Measurements from ENCODE around the gene DMRTC2. TPM values are rescaled to one million over a fixed set of nuclear protein-coding genes. Genes with fewer than 3 reads are reported as not detected.

The DMRTC2 gene
- total RNA-seq, 1 experiment from 2014 or later: not detected

- TF ChIP-seq, protein P1, sequence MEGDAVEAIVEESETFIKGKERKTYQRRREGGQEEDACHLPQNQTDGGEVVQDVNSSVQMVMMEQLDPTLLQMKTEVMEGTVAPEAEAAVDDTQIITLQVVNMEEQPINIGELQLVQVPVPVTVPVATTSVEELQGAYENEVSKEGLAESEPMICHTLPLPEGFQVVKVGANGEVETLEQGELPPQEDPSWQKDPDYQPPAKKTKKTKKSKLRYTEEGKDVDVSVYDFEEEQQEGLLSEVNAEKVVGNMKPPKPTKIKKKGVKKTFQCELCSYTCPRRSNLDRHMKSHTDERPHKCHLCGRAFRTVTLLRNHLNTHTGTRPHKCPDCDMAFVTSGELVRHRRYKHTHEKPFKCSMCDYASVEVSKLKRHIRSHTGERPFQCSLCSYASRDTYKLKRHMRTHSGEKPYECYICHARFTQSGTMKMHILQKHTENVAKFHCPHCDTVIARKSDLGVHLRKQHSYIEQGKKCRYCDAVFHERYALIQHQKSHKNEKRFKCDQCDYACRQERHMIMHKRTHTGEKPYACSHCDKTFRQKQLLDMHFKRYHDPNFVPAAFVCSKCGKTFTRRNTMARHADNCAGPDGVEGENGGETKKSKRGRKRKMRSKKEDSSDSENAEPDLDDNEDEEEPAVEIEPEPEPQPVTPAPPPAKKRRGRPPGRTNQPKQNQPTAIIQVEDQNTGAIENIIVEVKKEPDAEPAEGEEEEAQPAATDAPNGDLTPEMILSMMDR (IDR thresholded peaks at IDR 0.05 in 2 of 3, conservative IDR thresholded peaks at IDR 0.05 in 1 of 3; ENCODE audit: borderline replicate concordance in 1 of 3, insufficient read depth in 1 of 3, low read depth in 2 of 3, low read length in 2 of 3): no peak
- TF ChIP-seq JUND (IDR thresholded peaks at IDR 0.05): peak; percentile 42; the same call in 1 of the 2 replicates
- peak; percentile 34; the same call in 1 of the 2 replicates for TF ChIP-seq SIN3A (IDR thresholded peaks at IDR 0.05; ENCODE audit: low read depth)
- TF ChIP-seq, protein P2, sequence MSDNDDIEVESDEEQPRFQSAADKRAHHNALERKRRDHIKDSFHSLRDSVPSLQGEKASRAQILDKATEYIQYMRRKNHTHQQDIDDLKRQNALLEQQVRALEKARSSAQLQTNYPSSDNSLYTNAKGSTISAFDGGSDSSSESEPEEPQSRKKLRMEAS (IDR thresholded peaks at IDR 0.05): no peak
- no peak for TF ChIP-seq SP1 (IDR thresholded peaks at IDR 0.05; ENCODE audit: low read depth)
These were observed 26.9 kb downstream of the DMRTC2 start (continued) for GRCh38 chr19:41871573-41872383.

- Histone ChIP-seq H3K9me2 (ENCODE audit: insufficient read depth) (no peaks in the 10 kb centered on the region), H3K4me1 (ENCODE audit: control insufficient read depth in 1 of 2, insufficient read depth in 2 of 2, low read length in 2 of 2) (peaks cover 0 to 34% of the 10 kb centered on the region in 2 experiments; a peak in 2 of 4 replicates), H3K9ac (ENCODE audit: low read length) (no peak overlapping the region; the same call in 1 of the 2 replicates), H2AFZ (ENCODE audit: low read depth, low read length, poor library complexity, severe bottlenecking) (no peak overlapping the region), H3K79me2 (ENCODE audit: insufficient read depth, low read length) (peaks cover 27% of the 10 kb centered on the region), H3K4me3 (replicated peaks in 1 of 2; ENCODE audit: low read depth in 1 of 2, low read length in 2 of 2) (no peak overlapping the region), H3K27me3 (ENCODE audit: insufficient read depth, low read length) (no peaks in the 10 kb centered on the region), H4K20me1 (ENCODE audit: insufficient read depth) (peaks cover 38% of the 10 kb centered on the region; the same call in 1 of the 2 replicates), H3K9me3 (ENCODE audit: control insufficient read depth in 1 of 2, insufficient read depth in 1 of 2, low read depth in 1 of 2, low read length in 2 of 2) (no peaks in the 10 kb centered on the region), H3K36me3 (ENCODE audit: control insufficient read depth in 1 of 2, insufficient read depth in 2 of 2, low read length in 2 of 2) (peaks cover 30 to 43% of the 10 kb centered on the region in 2 experiments), H3K4me2 (ENCODE audit: low read length) (no peak overlapping the region), H3K27ac (ENCODE audit: low read depth, low read length) (peak overlapping the region; percentile 51)
- POLR2A ChIA-PET: interaction anchor here (1.4 to 5.2 kb wide), 5 partner anchors 8 to 87 kb away, joined by 3 to 36 read pairs (median 6); partner anchors contain the start of genes RABAC1 and RPS19
- RAD21 ChIA-PET (ENCODE audit: low non-redundant PET in 1 of 2, low total read pairs in 2 of 2, uncharacterized antibody in 2 of 2, unreplicated experiment in 2 of 2): interaction anchor here in 1 of 2 experiments (0.6 kb wide), 1 partner anchor 79 kb away, joined by 3 read pairs; no protein-coding TSS in a partner anchor
- no peak for TF ChIP-seq YY1 (IDR thresholded peaks at IDR 0.05; ENCODE audit: extremely low read depth, insufficient replicate concordance, low read depth, low read length)
- peak; percentile 36 for TF ChIP-seq POLR2AphosphoS5 (IDR thresholded peaks at IDR 0.05; ENCODE audit: low read depth, low read length)
- peak; percentile 17 for ATAC-seq
- no TSS peak for BruUV-seq (replicated peaks)
- CTCF ChIA-PET: interaction anchor here (1.2 to 1.8 kb wide), 10 partner anchors 9 to 204 kb away, joined by 3 to 16 read pairs (median 6); partner anchors contain the start of genes RABAC1, RPS19 and ZNF574
- DNase-seq (ENCODE audit: low read depth, low spot score): no peak
- intact Hi-C loops (cut with micrococcal nuclease): no loop called here
These were observed 27.5 kb downstream of the DMRTC2 start for GRCh38 chr19:41872384-41872774.

Measured in HCT116 (cell line).